NOMO-1 treated with dmso at 0.1 percent for 144 hours (cell line): ENCODE measurements around the gene UMODL1.

ENCODE experiments used
- DNase-seq: peaks from one replicate; lab custom pipeline; 2025; ENCODE audit not compliant: unreplicated experiment; lab: John Stamatoyannopoulos, UW

Gene UMODL1

GRCh38 chr21:42182713-42183371, 111.7 kb downstream of the UMODL1 start:
- DNase-seq, result no peak

- DNase-seq, result no peak
Observed at GRCh38 chr21:42183374-42184266, 112.5 kb downstream of the UMODL1 start.

DNA sequence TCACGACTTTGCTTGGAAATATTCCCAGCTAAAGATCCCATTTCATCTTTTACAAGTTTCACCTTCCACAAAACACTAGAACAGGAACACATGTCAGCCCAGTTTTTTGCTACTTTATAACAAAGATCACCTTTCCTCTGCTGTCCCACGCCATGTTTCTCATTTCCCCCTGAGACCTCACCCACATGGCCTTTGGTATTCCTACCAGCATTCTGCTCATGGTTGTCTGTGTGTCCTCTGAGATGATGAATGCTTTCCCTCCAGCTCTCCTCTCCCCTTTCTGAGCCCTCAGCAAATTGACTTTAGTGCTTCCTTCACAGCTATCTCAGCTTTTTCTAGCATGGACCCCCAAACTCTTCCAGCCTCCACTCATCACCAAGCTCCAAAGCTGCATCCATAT, 115.5 kb downstream of the UMODL1 start:
- no peak for DNase-seq

- peak; percentile 88 for DNase-seq
Observed at GRCh38 chr21:42187976-42188653, 117.0 kb downstream of the UMODL1 start.

GRCh38 chr21:42188663-42189062, 117.5 kb downstream of the UMODL1 start:
- no peak for DNase-seq

DNA sequence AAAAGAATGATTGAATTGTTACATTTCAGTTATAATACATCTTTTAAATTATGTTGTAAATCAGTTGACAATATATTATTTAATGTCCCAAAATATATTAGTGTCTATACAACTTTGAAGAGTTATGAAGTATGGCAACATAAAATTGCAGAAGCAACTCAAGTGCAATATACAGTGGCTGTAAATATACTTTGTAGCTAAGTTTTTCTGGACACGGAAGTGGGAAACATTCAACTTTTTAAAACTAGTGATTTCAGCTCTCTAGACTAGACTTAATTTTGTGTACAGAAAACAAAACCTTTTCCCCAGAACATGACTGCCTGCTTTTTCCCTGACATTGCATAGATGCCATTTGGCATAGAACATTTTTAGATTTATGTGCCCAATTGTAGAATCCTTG, 118.3 kb downstream of the UMODL1 start:
- no peak for DNase-seq

DNA sequence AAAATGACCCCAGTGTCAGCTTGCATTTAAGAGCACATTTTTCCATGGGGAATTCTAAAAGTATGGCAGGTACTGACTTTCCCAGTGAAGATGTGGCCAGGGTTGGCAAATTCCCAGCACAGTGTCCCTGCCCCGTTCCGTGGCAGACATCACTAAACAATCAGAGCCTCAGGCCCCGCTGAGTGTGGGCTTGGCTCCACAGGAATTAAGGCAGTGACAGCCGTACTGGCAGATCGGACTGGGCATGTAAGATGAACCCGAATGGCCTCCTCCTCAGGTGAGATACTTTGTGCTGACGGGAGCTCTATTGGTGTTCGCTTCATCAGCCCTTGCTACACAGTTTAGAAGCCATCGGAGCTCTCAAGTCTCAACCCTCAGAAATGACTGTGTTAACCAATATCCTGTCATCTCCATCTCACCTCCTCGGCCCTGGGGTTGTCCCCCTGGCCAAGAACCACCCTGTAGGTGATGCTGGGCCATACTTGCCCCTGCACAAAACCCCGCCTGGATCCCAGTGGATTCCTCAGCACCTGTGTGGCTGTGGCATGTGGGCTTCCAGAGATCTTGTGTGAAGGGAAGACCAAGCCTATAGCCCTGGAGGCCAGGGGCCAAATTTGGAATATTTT, 118.9 kb downstream of the UMODL1 start:
- DNase-seq, result no peak

GRCh38 chr21:42190486-42190863, 119.4 kb downstream of the UMODL1 start:
- DNase-seq, result no peak

DNA sequence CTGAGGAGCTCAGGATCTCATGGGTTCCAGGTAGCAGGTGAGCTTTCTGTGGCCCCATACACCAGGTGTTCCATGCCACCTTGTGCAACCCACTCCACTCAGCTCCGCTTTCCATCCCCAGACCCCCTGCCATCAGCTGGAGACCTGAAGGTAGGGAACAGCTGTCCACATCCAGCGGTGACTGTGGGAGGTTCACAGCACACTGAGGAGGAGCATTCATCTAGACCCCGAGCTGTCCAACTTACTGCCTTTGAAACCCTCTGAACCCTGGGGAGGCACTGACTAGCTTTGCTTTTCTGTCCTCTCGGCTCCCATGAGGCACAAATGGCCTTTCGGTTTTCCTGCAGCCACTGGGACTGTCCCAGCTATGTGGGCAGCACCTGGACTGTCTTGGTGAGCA, 119.9 kb downstream of the UMODL1 start:
- no peak for DNase-seq

GRCh38 chr21:42191696-42192595, 120.8 kb downstream of the UMODL1 start:
- no peak for DNase-seq
